ENCODE measurements around the gene TAGAP. TPM values are rescaled to one million over a fixed set of nuclear protein-coding genes. Genes with fewer than 3 reads are reported as not detected.
A peak's percentile ranks its signal among the peaks of the same experiment; 100 is the strongest.

Gene TAGAP
- total RNA-seq, 2 experiments from 2014 or later: 22.7 to 30.7 TPM

DNA sequence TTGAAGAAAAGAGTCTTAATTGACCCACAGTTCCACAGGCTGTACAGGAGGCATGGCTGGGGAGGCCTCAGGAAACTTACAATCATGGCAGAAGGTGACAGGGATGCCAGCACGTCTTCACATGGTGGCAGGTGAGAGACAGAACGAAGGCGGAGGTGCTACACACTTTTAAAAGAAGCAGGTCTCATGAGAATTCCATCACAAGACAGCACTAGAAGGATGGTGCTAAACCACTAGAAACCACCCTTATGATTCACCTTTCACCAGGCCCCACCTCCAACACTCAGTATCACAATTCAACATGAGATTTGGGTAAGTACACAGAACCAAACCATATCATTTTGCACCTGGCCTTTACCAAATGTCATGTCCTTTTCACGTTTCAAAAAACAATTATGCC is 20.9 kb downstream of the TAGAP start:
- Histone ChIP-seq H3K4me2 (ENCODE audit: low read length) (no peak overlapping the region), H2AFZ (ENCODE audit: low read length) (no peak overlapping the region), H3K4me1 (ENCODE audit: insufficient read depth, low read length, poor library complexity, severe bottlenecking) (peaks cover 51% of the 10 kb centered on the region), H3K79me2 (ENCODE audit: insufficient read depth, low read depth, low read length) (no peaks in the 10 kb centered on the region), H3K27ac (ENCODE audit: low read depth, low read length, poor library complexity, severe bottlenecking) (no peak overlapping the region), H3K9me3 (ENCODE audit: low read length) (peaks cover 41% of the 10 kb centered on the region; the same call in 1 of the 2 replicates), H3K4me3 (ENCODE audit: low read depth, low read length, poor library complexity, severe bottlenecking) (no peak overlapping the region), H4K20me1 (ENCODE audit: insufficient read depth, low read length) (no peaks in the 10 kb centered on the region), H3K36me3 (ENCODE audit: insufficient read depth, low read length) (peaks cover 30% of the 10 kb centered on the region; the same call in 1 of the 2 replicates), H3K9me2 (ENCODE audit: insufficient read depth, low read length) (no peaks in the 10 kb centered on the region)
- no TSS peak for BruUV-seq (replicated peaks)
- TF ChIP-seq CTCF (conservative IDR thresholded peaks at IDR 0.05; ENCODE audit: low read length) (no peak), EZH2phosphoT487 (IDR thresholded peaks at IDR 0.05; ENCODE audit: borderline replicate concordance, low read depth, low read length) (no peak)
- intact Hi-C loops (cut with micrococcal nuclease; ENCODE audit: unreplicated experiment): no loop called here
- DNase-seq (ENCODE audit: low spot score): no peak
- POLR2A ChIA-PET: interaction anchor here (0.6 to 1.0 kb wide), 2 partner anchors 16 to 107 kb away, joined by 4 to 5 read pairs; no protein-coding TSS in a partner anchor
- CTCF ChIA-PET (ENCODE audit: unreplicated experiment): no interaction called here

DNA sequence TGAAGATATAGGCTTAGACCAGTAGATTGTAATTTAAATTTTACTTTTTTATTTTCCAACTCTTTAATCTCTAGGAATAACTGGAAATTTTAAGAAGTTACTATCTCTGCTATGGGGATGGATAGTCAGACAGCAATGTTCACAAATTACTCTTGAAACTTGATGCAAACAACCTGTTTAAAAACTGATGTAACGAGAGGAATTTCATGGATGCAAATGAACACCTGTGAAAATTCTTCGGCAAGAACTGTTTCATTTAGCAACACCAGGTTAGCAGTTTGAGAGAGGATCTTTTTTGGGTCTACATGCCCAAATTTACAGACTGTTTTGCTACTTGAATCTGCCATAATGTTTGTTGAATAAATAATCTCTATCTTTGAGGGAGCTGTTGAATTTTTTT is 24.8 kb downstream of the TAGAP start:
- BruUV-seq (replicated peaks): no TSS peak
- H3K4me1 ChIP-seq (ENCODE audit: insufficient read depth, low read length, poor library complexity, severe bottlenecking): peaks cover 48% of the 10 kb centered on the region
- intact Hi-C loops (cut with micrococcal nuclease; ENCODE audit: unreplicated experiment): loop anchor here (1.0 kb wide), 1 partner anchor 19 kb away; no protein-coding TSS in a partner anchor
- H2AFZ ChIP-seq (ENCODE audit: low read length): peak overlapping the region; percentile 78; the same call in 1 of the 2 replicates
- peak overlapping the region; percentile 88 for H3K27ac ChIP-seq (ENCODE audit: low read depth, low read length, poor library complexity, severe bottlenecking)
- no peaks in the 10 kb centered on the region for H3K9me2 ChIP-seq (ENCODE audit: insufficient read depth, low read length)
- H3K4me3 ChIP-seq (ENCODE audit: low read depth, low read length, poor library complexity, severe bottlenecking): peak overlapping the region; percentile 36
- no peaks in the 10 kb centered on the region for H4K20me1 ChIP-seq (ENCODE audit: insufficient read depth, low read length)
- peak; percentile 87 for DNase-seq (ENCODE audit: low spot score)
- peak overlapping the region; percentile 56 for H3K4me2 ChIP-seq (ENCODE audit: low read length)
- TF ChIP-seq CTCF (conservative IDR thresholded peaks at IDR 0.05; ENCODE audit: low read length) (no peak), EZH2phosphoT487 (IDR thresholded peaks at IDR 0.05; ENCODE audit: borderline replicate concordance, low read depth, low read length) (no peak)
- POLR2A ChIA-PET: interaction anchor here (0.9 to 1.6 kb wide), 3 partner anchors 11 to 108 kb away, joined by 3 to 6 read pairs (median 4); no protein-coding TSS in a partner anchor
- no peaks in the 10 kb centered on the region for H3K79me2 ChIP-seq (ENCODE audit: insufficient read depth, low read depth, low read length)
- peaks cover 34% of the 10 kb centered on the region for H3K9me3 ChIP-seq (ENCODE audit: low read length)
- CTCF ChIA-PET (ENCODE audit: unreplicated experiment): interaction anchor here (1.5 kb wide), 1 partner anchor 114 kb away, joined by 4 read pairs; no protein-coding TSS in a partner anchor
- H3K36me3 ChIP-seq (ENCODE audit: insufficient read depth, low read length): peaks cover 34% of the 10 kb centered on the region
